Ishikawa (cell line): Measurements from ENCODE around the gene DUS1L.

Source experiments
- CEBPB ChIP-seq: IDR thresholded peaks from 2 replicates; pipeline ENCODE4 v1.6.1; 2012
- MAX ChIP-seq: IDR thresholded peaks from 2 replicates; pipeline ENCODE4 v1.6.1; 2012
- RAD21 ChIP-seq: IDR thresholded peaks from 2 replicates; pipeline ENCODE4 v1.6.1; 2012; ENCODE audit warnings: low read depth
- REST ChIP-seq: IDR thresholded peaks from 2 replicates; pipeline ENCODE4 v1.6.1; 2012; ENCODE audit warnings: low read depth, mild to moderate bottlenecking
- TCF12 ChIP-seq: IDR thresholded peaks from 2 replicates; pipeline ENCODE4 v1.6.1; 2012; ENCODE audit warnings: low read depth
- ZBTB7A ChIP-seq: IDR thresholded peaks from 2 replicates; pipeline ENCODE4 v1.6.1; 2012; ENCODE audit warnings: low read depth

- TF ChIP-seq RAD21: no peak
- no peak for TF ChIP-seq TCF12
- no peak for TF ChIP-seq MAX
- TF ChIP-seq CEBPB: no peak
- TF ChIP-seq ZBTB7A: no peak
- TF ChIP-seq REST: no peak
These were observed 36.4 kb upstream of the DUS1L start for GRCh38 chr17:82101767-82102679.
